Fibroblast of the aortic adventitia (primary cell): Measurements from ENCODE around the gene SF3A1. TPM values are rescaled to one million over a fixed set of nuclear protein-coding genes. Genes with fewer than 3 reads are reported as not detected.
"Not testable (repeated sequence)": the region's sequence is repeated elsewhere in the genome, so short reads cannot be mapped to it uniquely, and the experiment has no call there.

Experiments
- DNase-seq: peaks from one replicate; pipeline ENCODE4 v3.0.0-alpha.2; 2010; ENCODE audit warnings: low read depth
- H3K4me3 ChIP-seq: 2 replicates; pipeline ENCODE4 v1.5.1; 2011; ENCODE audit warnings: low read depth, mild to moderate bottlenecking, control low read depth, low read length, moderate library complexity
- total RNA-seq: library from RNA; depleted of rRNA; stranded (reverse); fragments of >200 nt; gene quantifications from 2 replicates; pipeline ENCODE4 v1.2.3, GENCODE V29; 2012; ENCODE audit warnings: low replicate concordance
- TF ChIP-seq, protein P1 (sequence below): IDR thresholded peaks from 2 replicates; pipeline ENCODE4 v1.5.1; 2011; ENCODE audit warnings: mild to moderate bottlenecking, low read length, control low read depth, inconsistent platforms; ENCODE audit not compliant: insufficient read depth

The SF3A1 gene
- total RNA-seq, 1 donor, result 43.7 TPM

DNA sequence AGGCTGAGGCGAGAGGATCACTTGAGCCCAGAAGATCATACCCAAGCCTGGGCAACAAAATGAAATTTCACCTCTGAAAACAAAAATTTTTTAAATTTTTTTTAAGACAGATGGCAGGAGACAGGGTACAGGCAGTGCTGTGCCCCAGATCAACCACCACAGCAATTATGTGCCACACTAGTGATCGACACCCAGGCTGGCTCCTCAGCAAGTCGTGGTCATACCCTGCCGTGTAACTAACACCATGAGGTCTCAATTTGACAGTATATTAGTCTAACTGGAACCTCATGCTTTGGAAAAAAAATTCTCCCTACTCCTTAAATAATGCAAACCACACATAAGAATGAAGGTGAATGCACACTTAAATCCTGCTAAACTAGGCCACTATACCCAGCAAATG is 8.3 kb downstream of the SF3A1 start:
- H3K4me3 ChIP-seq, result no peak overlapping the region
- TF ChIP-seq, protein P1, sequence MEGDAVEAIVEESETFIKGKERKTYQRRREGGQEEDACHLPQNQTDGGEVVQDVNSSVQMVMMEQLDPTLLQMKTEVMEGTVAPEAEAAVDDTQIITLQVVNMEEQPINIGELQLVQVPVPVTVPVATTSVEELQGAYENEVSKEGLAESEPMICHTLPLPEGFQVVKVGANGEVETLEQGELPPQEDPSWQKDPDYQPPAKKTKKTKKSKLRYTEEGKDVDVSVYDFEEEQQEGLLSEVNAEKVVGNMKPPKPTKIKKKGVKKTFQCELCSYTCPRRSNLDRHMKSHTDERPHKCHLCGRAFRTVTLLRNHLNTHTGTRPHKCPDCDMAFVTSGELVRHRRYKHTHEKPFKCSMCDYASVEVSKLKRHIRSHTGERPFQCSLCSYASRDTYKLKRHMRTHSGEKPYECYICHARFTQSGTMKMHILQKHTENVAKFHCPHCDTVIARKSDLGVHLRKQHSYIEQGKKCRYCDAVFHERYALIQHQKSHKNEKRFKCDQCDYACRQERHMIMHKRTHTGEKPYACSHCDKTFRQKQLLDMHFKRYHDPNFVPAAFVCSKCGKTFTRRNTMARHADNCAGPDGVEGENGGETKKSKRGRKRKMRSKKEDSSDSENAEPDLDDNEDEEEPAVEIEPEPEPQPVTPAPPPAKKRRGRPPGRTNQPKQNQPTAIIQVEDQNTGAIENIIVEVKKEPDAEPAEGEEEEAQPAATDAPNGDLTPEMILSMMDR, result no peak
- DNase-seq, result no peak

DNA sequence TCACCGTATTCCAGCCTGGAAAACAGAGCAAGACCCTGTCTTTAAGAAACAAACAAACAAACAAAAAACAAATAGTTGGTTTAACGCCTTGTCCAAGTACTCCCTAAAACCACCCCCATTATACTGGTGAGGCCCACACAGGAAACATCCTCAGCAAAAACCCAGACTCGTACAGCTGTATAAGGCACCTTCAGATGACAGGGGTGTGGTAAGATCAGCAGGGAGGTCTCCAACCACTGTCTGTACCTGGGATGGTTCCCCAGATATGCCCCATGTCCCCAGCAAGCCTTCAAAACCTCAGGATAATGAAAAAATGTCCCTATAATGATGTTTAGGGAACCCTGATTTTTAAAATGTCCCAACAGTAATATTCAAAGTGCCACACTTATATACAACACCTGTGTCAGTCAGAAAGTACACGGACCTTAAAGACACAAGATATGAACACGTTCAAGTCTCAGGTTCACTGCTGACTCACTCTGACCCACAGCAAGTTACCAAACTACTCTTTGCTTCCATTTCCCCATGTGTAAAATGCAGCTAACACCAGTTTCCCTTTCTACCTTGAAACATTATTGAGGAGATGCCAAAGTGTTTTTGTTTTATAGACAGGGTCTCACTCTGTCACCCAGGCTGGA is 9.3 kb downstream of the SF3A1 start:
- TF ChIP-seq, protein P1, result no peak
- H3K4me3 ChIP-seq, result no peak overlapping the region
- no peak for DNase-seq

DNA sequence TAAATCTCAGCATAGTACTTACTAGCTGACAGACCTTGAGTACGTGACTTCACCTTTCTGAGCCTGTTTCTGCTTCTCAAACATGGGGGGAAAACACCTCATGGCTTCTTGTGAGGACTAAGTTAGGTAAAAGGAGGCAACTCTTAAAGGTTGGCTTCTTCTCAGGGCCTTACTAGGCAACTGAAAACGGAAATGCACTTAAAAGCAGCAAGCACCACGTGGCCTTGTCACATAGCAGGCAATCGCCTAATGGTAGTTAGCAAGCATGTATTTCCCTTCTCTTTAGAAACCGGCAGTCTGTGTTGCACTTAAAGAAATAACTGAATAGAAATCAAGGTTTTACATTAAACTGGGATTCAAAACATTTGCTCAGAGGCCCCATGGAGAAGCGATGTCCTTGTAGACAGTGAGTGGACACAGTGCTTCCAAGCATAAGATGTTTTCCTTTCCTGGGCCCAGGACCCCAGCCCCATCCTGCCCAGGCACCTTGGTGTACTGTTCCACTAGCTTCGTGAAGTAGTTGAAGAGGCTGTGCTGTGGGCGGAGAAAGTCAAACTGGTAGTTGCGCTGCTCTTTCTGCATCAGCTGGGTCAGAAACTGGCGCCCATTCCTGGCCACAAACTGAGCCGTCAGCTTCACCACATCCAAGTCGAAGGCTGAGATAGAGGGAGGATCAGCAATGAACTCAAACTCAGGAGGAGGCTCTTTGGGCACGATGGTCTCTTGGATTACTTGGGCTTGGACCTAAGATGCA is 12.1 kb downstream of the SF3A1 start:
- TF ChIP-seq, protein P1, result no peak
- no peak overlapping the region for H3K4me3 ChIP-seq
- DNase-seq, result no peak

DNA sequence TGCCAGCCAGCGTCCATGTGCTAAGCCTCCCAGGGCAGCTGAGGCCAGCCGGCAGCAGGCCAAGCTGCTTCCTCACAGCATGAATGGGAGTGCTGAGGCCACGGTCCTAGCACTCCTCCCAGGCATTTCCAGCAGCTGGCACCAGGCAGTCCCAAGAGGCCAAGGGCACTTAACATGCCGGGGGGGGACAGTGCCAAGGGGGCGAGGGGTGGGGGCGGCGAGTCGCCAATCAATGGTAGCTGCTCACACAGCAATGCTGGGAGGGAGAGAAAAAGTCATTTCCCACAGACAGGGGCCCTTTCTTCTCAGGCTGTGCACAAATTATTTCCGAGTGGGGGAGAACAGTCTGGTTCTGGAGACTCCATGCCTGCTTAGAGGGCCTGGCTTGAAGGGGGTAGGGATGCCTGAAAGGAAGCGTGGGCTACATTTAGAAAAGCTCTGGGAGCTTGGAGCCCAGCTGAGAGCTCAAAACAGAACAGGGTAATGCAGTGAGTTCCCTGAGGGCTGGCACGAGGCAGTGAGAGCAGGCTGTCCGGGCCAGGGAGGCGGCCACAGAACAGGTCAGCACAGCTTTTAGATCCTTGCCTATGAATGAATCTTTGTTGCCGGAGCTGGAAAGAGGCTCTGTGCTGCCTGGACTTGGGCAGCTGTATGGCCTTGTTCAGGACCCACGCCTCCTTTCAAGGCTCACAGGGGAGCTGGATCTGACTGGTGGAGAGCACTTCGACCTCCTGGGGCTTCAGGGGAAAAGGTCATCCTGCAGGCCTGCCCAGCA is 15.6 kb downstream of the SF3A1 start:
- DNase-seq, result no peak
- TF ChIP-seq, protein P1, result no peak
- no peak overlapping the region for H3K4me3 ChIP-seq

DNA sequence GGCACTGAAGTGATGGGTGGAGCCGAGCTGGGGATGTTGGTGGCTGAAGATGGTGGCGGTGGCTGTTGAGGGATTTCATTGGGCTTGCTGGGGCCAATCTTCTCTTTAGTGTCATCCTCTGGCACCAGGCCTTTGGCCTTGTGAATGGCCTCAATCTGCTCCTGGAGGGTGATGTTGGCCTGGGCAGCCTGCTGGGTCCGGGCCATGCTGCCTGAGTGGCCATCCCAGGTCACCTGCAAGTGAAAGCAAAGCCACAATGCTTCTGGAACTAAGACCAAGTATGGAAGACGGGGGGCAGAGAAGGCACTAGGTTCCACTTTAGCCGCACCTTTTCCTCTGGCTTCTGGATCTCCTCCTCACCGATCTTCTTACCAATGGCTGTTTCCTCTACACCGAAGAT is 17.9 kb downstream of the SF3A1 start:
- TF ChIP-seq, protein P1, result no peak
- DNase-seq, result no peak
- no peak overlapping the region for H3K4me3 ChIP-seq

DNA sequence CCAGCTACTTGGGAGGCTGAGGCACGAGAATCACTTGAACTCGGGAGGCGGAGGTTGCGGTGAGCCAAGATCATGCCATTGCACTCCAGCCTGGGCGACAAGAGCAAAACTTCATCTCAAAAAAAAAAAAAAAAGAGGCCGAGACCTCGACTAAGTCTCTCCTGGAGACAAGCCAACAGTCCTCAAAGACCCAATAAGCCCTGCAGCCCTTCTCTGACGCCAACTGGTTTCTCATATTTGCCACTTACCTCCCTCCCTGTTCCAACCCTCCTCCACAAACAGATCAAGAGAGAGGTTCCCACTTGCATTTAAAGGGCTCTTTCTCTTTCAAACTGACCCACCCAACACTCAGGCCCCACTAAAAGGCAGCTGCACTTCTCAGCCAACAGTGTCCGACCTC is 18.4 kb downstream of the SF3A1 start:
- not testable (repeated sequence) for DNase-seq, H3K4me3 ChIP-seq

DNA sequence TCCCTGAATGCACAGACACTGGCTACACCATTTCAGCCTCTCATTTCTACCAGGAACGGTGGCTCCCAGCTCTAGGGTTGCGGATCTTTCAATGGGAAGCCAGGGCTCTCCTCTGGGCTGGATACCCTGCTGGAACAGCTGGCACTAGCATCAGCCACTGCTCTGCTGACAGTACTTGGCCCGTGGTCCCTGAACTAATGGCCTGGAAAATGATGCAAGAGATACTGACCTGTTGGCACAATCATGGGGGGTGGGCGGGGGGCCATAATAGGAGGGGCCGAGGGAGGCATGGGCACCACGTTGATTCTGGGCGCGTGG is 19.3 kb downstream of the SF3A1 start:
- TF ChIP-seq, protein P1, result no peak
- no peak for DNase-seq
- no peak overlapping the region for H3K4me3 ChIP-seq
